ENCODE data around the gene GAS7.

DNA sequence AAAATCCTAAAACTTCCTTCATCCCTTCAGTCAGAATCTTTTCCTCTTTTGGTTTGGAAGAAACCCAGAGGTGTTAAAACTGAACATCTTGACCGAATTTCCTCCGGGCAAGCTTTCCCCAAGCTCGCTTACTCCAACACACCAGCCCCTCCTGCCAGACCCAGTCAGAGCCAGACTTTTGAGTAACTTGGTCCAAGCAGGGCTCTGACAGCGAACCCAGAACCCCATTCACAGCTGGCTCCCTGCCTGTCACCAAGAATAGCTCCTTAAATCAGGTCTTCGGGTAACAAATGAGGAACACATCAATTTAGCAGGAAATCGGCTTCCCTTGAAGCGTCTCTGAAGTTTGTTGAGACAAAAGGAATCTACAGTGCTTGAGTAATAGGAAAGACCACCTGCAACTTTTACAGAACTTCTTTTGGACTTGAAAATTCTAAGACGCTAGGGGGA, 27.3 kb downstream of the GAS7 start:
- TF ChIP-seq, protein P1, sequence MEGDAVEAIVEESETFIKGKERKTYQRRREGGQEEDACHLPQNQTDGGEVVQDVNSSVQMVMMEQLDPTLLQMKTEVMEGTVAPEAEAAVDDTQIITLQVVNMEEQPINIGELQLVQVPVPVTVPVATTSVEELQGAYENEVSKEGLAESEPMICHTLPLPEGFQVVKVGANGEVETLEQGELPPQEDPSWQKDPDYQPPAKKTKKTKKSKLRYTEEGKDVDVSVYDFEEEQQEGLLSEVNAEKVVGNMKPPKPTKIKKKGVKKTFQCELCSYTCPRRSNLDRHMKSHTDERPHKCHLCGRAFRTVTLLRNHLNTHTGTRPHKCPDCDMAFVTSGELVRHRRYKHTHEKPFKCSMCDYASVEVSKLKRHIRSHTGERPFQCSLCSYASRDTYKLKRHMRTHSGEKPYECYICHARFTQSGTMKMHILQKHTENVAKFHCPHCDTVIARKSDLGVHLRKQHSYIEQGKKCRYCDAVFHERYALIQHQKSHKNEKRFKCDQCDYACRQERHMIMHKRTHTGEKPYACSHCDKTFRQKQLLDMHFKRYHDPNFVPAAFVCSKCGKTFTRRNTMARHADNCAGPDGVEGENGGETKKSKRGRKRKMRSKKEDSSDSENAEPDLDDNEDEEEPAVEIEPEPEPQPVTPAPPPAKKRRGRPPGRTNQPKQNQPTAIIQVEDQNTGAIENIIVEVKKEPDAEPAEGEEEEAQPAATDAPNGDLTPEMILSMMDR (IDR thresholded peaks at IDR 0.05), result no peak
- TF ChIP-seq POLR2A (IDR thresholded peaks at IDR 0.05), result no peak
